ENCODE measurements around the gene MYPN. TPM values are rescaled to one million over a fixed set of nuclear protein-coding genes. Genes with fewer than 3 reads are reported as not detected.

Gene MYPN
- total and polyA plus RNA-seq, 5 donors, result 27.2 to 134 (median 83.4) TPM

DNA sequence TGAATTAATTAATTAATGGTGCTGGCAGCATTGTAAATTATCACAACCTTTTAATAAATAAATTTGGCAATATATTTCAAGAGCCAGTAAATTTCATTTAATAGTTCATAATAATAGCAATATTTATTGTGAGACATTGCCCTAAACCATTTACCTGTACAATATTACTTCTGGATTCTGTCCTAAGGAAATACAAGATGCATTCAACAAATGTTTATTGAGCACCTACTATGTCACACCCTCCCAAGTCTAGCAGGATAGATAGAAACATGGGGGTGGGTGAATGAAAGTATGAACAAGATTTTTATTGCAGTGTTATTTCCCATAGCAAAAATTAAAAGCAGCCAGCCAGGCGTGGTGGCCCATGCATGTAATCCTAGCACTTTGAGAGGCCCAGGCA is 29.9 kb upstream of the MYPN start:
- ATAC-seq (no peak), DNase-seq (no peak)
- no peaks in the 10 kb centered on the region for H3K27me3 ChIP-seq (ENCODE audit: control insufficient read depth, insufficient read depth)
- H3K4me3 ChIP-seq (ENCODE audit: low read length), result no peak overlapping the region
- peaks cover 3% of the 10 kb centered on the region for H3K4me1 ChIP-seq (ENCODE audit: control insufficient read depth, insufficient read depth, low read length)
- H3K27ac ChIP-seq (ENCODE audit: low read length), result no peak overlapping the region
- no peaks in the 10 kb centered on the region for H3K9me3 ChIP-seq (ENCODE audit: control insufficient read depth, low read length)
- 94% methylated on average over 1 of the region's 1 CpG for WGBS
- intact Hi-C loops (cut with DNase I), result loop anchor here in 1 of 4 donors (5.0 kb wide), 1 partner anchor 78 kb away; no protein-coding TSS in a partner anchor

DNA sequence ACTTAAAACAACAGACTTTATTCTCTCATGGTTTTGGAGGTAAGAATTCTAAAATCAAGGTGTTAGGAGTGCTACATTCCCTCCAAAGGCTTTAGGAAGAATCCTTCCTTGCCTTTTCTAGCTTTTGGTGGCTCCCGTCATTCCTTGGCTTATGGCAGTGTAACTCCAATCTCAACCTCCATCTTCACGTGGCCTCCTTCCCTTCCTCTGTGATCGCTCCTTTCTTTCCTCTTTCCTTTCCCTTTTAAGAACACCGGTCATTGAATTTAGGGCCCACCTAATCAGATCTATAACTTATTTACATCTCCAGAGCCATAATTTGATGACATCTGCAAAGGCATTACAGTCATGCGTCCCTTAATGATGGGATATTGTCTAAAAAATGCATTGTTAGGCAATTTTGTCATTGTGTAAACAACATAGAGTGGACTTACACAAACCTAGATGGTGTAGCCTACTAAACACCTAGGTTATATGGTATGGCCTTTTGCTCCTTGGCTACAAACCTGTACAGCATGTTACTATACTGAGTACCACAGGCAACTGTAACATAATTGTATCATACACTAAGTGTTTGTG is 28.3 kb upstream of the MYPN start:
- Histone ChIP-seq H3K27ac (ENCODE audit: low read length) (no peak overlapping the region), H3K4me3 (ENCODE audit: low read length) (no peak overlapping the region), H3K4me1 (ENCODE audit: control insufficient read depth, insufficient read depth, low read length) (no peaks in the 10 kb centered on the region), H3K27me3 (ENCODE audit: control insufficient read depth, insufficient read depth) (no peaks in the 10 kb centered on the region), H3K9me3 (ENCODE audit: control insufficient read depth, low read length) (no peaks in the 10 kb centered on the region)
- DNase-seq (no peak), ATAC-seq (no peak)
- 77% methylated on average over 5 of the region's 5 CpGs for WGBS
- intact Hi-C loops (cut with DNase I), result loop anchor here in 1 of 4 donors (5.0 kb wide), 2 partner anchors 76 to 221 kb away; no protein-coding TSS in a partner anchor

DNA sequence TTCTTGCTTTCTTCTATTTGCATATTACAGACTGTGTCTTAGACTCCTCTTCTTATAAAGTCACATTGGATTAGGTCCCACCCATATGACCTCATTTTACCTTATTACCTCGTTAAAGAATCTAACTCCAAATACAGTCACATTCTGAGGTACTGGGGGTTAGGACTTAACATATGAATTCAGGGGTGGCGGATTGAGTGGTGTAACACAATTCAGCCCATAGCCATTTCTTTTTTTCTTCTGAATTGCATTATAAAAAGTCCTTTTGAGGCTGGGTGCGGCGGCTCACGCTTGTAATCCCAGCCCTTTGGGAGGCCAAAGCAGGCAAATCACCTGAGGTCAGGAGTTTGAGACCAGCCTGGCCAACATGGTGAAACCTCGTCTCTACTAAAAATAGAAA is 27.4 kb upstream of the MYPN start:
- no peaks in the 10 kb centered on the region for H3K27me3 ChIP-seq (ENCODE audit: control insufficient read depth, insufficient read depth)
- no peak overlapping the region for H3K27ac ChIP-seq (ENCODE audit: low read length)
- H3K4me1 ChIP-seq (ENCODE audit: control insufficient read depth, insufficient read depth, low read length), result no peaks in the 10 kb centered on the region
- H3K9me3 ChIP-seq (ENCODE audit: control insufficient read depth, low read length), result no peaks in the 10 kb centered on the region
- WGBS, result 80% methylated on average over 6 of the region's 6 CpGs
- DNase-seq (no peak), ATAC-seq (no peak)
- intact Hi-C loops (cut with DNase I), result loop anchor here in 1 of 4 donors (5.0 kb wide), 2 partner anchors 75 to 220 kb away; no protein-coding TSS in a partner anchor
- no peak overlapping the region for H3K4me3 ChIP-seq (ENCODE audit: low read length)

GRCh38 chr10:68082872-68083271 is 26.4 kb upstream of the MYPN start:
- ATAC-seq (peak in 1 of 2 donors; percentile 38), DNase-seq (no peak)
- intact Hi-C loops (cut with DNase I), result loop anchor here in 1 of 4 donors (5.0 kb wide), 2 partner anchors 74 to 219 kb away; no protein-coding TSS in a partner anchor
- Histone ChIP-seq H3K27ac (ENCODE audit: low read length) (no peak overlapping the region), H3K4me1 (ENCODE audit: control insufficient read depth, insufficient read depth, low read length) (no peaks in the 10 kb centered on the region), H3K4me3 (ENCODE audit: low read length) (no peak overlapping the region), H3K27me3 (ENCODE audit: control insufficient read depth, insufficient read depth) (no peaks in the 10 kb centered on the region), H3K9me3 (ENCODE audit: control insufficient read depth, low read length) (no peaks in the 10 kb centered on the region)
- WGBS, result 36% methylated on average over 1 of the region's 1 CpG

DNA sequence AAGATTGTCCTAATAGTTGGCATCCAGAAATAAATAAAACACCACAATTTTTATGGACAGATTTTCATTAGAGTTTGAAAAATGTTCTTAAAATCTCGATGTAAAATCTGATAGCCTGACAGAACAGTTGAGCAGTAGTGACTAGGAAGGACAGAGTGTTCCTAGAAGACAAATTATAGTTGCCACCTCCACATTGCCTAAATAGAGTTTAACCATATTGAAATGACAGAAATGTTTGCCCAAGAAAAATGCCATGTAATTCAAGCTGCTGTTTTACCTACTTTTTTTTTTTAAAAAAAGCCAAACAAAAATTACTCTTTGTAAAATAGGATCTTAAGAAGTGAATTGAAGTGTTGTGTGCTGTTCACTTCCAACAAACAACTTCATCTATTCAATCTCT is 25.3 kb upstream of the MYPN start:
- Histone ChIP-seq H3K4me1 (ENCODE audit: control insufficient read depth, insufficient read depth, low read length) (no peaks in the 10 kb centered on the region), H3K9me3 (ENCODE audit: control insufficient read depth, low read length) (no peaks in the 10 kb centered on the region), H3K27ac (ENCODE audit: low read length) (no peak overlapping the region), H3K27me3 (ENCODE audit: control insufficient read depth, insufficient read depth) (no peaks in the 10 kb centered on the region), H3K4me3 (ENCODE audit: low read length) (no peak overlapping the region)
- 24% methylated on average over 1 of the region's 1 CpG for WGBS
- DNase-seq (no peak), ATAC-seq (no peak)
- intact Hi-C loops (cut with DNase I), result loop anchor here in 2 of 4 donors (2.0 to 5.0 kb wide), 3 partner anchors 73 to 218 kb away; no protein-coding TSS in a partner anchor

- intact Hi-C loops (cut with DNase I), result loop anchor here in 2 of 4 donors (2.0 to 5.0 kb wide), 3 partner anchors 72 to 218 kb away; no protein-coding TSS in a partner anchor
- WGBS, result 83% methylated on average over 4 of the region's 4 CpGs
- Histone ChIP-seq H3K4me3 (ENCODE audit: low read length) (no peak overlapping the region), H3K4me1 (ENCODE audit: control insufficient read depth, insufficient read depth, low read length) (no peaks in the 10 kb centered on the region), H3K27me3 (ENCODE audit: control insufficient read depth, insufficient read depth) (no peaks in the 10 kb centered on the region), H3K9me3 (ENCODE audit: control insufficient read depth, low read length) (no peaks in the 10 kb centered on the region), H3K27ac (ENCODE audit: low read length) (peak overlapping the region; percentile 27)
- DNase-seq, result no peak
- ATAC-seq, result no peak
Measured at GRCh38 chr10:68084469-68084868, 24.8 kb upstream of the MYPN start.

DNA sequence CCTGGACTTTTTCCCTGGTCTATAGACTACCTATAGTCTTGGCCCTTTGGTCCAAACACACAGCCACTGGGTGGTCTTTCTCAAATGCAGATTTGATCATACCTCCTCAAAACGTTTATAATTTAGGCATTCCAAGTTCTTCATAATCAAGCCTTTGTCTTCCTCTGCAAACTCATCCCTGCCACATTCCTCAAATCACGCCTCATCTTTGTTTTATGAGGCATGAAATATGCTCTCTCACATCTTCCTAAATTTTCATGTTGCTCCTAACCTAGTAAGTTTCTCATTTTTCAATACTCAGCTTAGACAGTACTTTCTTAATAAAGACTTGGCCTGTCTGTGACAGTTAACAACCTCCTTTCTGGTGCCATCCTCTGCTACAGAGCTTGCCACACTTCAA is 23.3 kb upstream of the MYPN start:
- ATAC-seq (no peak), DNase-seq (no peak)
- Histone ChIP-seq H3K9me3 (ENCODE audit: control insufficient read depth, low read length) (no peaks in the 10 kb centered on the region), H3K27me3 (ENCODE audit: control insufficient read depth, insufficient read depth) (no peaks in the 10 kb centered on the region), H3K4me1 (ENCODE audit: control insufficient read depth, insufficient read depth, low read length) (no peaks in the 10 kb centered on the region), H3K27ac (ENCODE audit: low read length) (no peak overlapping the region), H3K4me3 (ENCODE audit: low read length) (no peak overlapping the region)
- WGBS, result 60% methylated on average over 2 of the region's 2 CpGs
- intact Hi-C loops (cut with DNase I), result no loop called here

GRCh38 chr10:68086910-68087684 is 22.2 kb upstream of the MYPN start:
- Histone ChIP-seq H3K4me1 (ENCODE audit: control insufficient read depth, insufficient read depth, low read length) (no peaks in the 10 kb centered on the region), H3K27me3 (ENCODE audit: control insufficient read depth, insufficient read depth) (no peaks in the 10 kb centered on the region), H3K27ac (ENCODE audit: low read length) (no peak overlapping the region), H3K4me3 (ENCODE audit: low read length) (no peak overlapping the region), H3K9me3 (ENCODE audit: control insufficient read depth, low read length) (no peaks in the 10 kb centered on the region)
- intact Hi-C loops (cut with DNase I), result no loop called here
- no peak for DNase-seq
- ATAC-seq, result no peak
- WGBS, result 85% methylated on average over 7 of the region's 7 CpGs

DNA sequence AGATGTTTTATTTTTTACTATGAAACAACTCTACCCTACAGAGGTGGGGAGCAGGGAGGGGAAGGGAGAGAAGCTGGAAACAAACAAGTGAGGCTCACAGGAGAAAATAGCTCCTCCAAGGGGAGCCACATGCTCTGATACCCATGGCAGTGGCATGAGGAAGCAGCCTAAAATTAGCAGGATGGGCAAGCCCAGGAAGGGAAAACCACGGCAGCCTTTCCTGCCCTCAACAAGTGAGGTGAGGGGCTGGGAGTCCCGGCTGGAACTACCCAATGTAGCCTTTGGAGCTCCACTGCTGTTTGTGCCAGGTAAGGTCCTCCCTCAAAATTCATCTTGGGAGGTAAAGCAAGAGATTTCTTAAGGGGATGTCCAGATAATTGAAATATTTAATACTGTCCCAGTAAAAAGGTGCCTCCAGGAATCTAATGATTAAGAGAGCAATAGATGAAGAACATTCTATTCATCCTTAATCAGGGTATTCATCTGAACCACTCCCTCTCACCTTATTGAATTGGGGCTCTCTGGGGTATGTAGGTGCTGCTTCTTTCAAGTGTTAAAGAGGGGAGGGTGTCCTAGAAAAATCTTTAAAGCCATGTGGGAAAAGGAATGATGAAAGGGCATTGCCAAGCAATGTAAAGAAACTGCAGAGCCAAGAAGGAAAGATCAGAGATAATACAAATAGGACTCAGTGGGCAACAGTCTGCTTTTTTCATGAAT is 21.4 kb upstream of the MYPN start:
- Histone ChIP-seq H3K4me1 (ENCODE audit: control insufficient read depth, insufficient read depth, low read length) (no peaks in the 10 kb centered on the region), H3K9me3 (ENCODE audit: control insufficient read depth, low read length) (no peaks in the 10 kb centered on the region), H3K4me3 (ENCODE audit: low read length) (peak overlapping the region; percentile 60), H3K27me3 (ENCODE audit: control insufficient read depth, insufficient read depth) (no peaks in the 10 kb centered on the region), H3K27ac (ENCODE audit: low read length) (peak overlapping the region; percentile 6)
- 24% methylated on average over 2 of the region's 2 CpGs for WGBS
- ATAC-seq, result peak; percentile 79 to 88
- peak in 1 of 3 donors; percentile 53 for DNase-seq
- intact Hi-C loops (cut with DNase I), result no loop called here

DNA sequence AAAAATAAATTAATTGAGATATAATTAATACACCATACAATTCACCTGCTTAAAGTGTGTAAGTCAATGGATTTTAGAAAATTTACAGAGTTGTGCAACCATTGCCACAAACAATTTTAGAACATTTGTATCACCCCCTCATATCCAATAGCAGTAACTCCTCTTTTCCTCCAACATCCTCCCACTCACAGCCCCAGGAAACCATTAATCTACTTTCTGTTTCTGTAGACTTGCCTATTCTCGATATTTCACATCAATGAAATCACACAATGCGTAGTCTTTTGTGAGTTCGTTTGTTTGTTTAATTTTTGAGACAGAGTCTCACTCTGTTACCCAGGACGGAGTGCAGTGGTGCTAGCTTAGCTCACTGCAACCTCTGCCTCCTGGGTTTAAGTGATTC is 20.5 kb upstream of the MYPN start:
- 48% methylated on average over 4 of the region's 4 CpGs for WGBS
- no peak for DNase-seq
- intact Hi-C loops (cut with DNase I), result no loop called here
- Histone ChIP-seq H3K27ac (ENCODE audit: low read length) (peak overlapping the region; percentile 27), H3K4me3 (ENCODE audit: low read length) (peak overlapping the region; percentile 60), H3K27me3 (ENCODE audit: control insufficient read depth, insufficient read depth) (no peaks in the 10 kb centered on the region), H3K9me3 (ENCODE audit: control insufficient read depth, low read length) (no peaks in the 10 kb centered on the region), H3K4me1 (ENCODE audit: control insufficient read depth, insufficient read depth, low read length) (no peaks in the 10 kb centered on the region)
- no peak for ATAC-seq

DNA sequence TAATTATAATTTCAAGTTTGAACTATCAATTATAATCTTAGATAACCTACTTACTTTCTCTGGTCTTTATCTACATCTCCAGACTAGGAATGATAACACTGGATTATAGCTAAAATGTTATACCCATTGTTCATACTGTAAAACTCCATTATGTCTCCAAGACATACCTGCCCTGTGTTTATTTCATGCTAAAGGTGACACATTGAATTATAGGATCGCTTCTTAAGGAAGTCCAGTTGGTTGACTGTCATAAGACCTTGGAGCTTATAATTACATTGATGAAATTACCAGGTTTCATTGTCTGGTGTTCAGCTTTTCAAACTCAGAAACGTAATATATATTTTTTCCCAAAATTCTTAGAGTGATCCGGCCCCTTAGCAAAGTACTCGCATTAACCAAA is 18.7 kb upstream of the MYPN start:
- ATAC-seq (no peak), DNase-seq (no peak)
- intact Hi-C loops (cut with DNase I), result no loop called here
- Histone ChIP-seq H3K9me3 (ENCODE audit: control insufficient read depth, low read length) (no peaks in the 10 kb centered on the region), H3K4me1 (ENCODE audit: control insufficient read depth, insufficient read depth, low read length) (no peaks in the 10 kb centered on the region), H3K27ac (ENCODE audit: low read length) (no peak overlapping the region), H3K4me3 (ENCODE audit: low read length) (no peak overlapping the region), H3K27me3 (ENCODE audit: control insufficient read depth, insufficient read depth) (no peaks in the 10 kb centered on the region)
- 76% methylated on average over 4 of the region's 4 CpGs for WGBS
